NB4 (cell line): ENCODE results near the gene CCDC127.

ENCODE experiments used
- CTCF ChIP-seq: IDR thresholded peaks from one replicate; pipeline ENCODE4 v1.5.1; 2012; ENCODE audit warnings: low read depth, low read length
- MAX ChIP-seq: IDR thresholded peaks from 2 replicates; pipeline ENCODE4 v1.6.1; 2011; ENCODE audit warnings: low read depth, low read length
- MYC ChIP-seq: IDR thresholded peaks from 2 replicates; pipeline ENCODE4 v1.6.1; 2011; ENCODE audit warnings: low read depth, low read length
- POLR2A ChIP-seq: IDR thresholded peaks from 2 replicates; pipeline ENCODE4 v1.6.1; 2011; ENCODE audit warnings: mild to moderate bottlenecking; ENCODE audit not compliant: insufficient read length; ENCODE audit errors: extremely low read depth

GRCh38 chr5:231661-232060, 13.7 kb upstream of the CCDC127 start:
- TF ChIP-seq CTCF (no peak), POLR2A (no peak), MYC (no peak), MAX (no peak)
